ENCODE measurements around the gene PLEKHH2.

Gene PLEKHH2

GRCh38 chr2:43762286-43762685 lies 125.2 kb downstream of the PLEKHH2 start:
- no peak for DNase-seq (ENCODE audit: low read depth in 2 of 2)

GRCh38 chr2:43763091-43763490 lies 126.0 kb downstream of the PLEKHH2 start:
- DNase-seq (ENCODE audit: low read depth in 2 of 2) = no peak

GRCh38 chr2:43764086-43764705 lies 127.1 kb downstream of the PLEKHH2 start:
- DNase-seq (ENCODE audit: low read depth in 2 of 2) = peak; percentile 10 to 16

- no peak for DNase-seq (ENCODE audit: low read depth in 2 of 2)
These were observed 128.9 kb downstream of the PLEKHH2 start for GRCh38 chr2:43766006-43766405.

- peak; percentile 70 to 73 for DNase-seq (ENCODE audit: low read depth in 2 of 2)
These were observed 137.0 kb downstream of the PLEKHH2 start, which contains the start of gene DYNC2LI1 for GRCh38 chr2:43773876-43774613. Gene DYNC2LI1, plus strand, starts transcription at chr2:43774039. Its CDS starts 100 bp downstream, at chr2:43774139.

- no peak for DNase-seq (ENCODE audit: low read depth in 2 of 2)
These were observed 137.6 kb downstream of the PLEKHH2 start for GRCh38 chr2:43774617-43775016.

- no peak for DNase-seq (ENCODE audit: low read depth in 2 of 2)
These were observed 139.3 kb downstream of the PLEKHH2 start for GRCh38 chr2:43776324-43776723.

GRCh38 chr2:43777306-43777926 lies 140.4 kb downstream of the PLEKHH2 start:
- DNase-seq (ENCODE audit: low read depth in 2 of 2) = no peak

- no peak for DNase-seq (ENCODE audit: low read depth in 2 of 2)
These were observed 141.2 kb downstream of the PLEKHH2 start for GRCh38 chr2:43778233-43778632.

GRCh38 chr2:43787895-43788294 lies 150.8 kb downstream of the PLEKHH2 start:
- no peak for DNase-seq (ENCODE audit: low read depth in 2 of 2)

GRCh38 chr2:43788646-43789045 lies 151.6 kb downstream of the PLEKHH2 start:
- DNase-seq (ENCODE audit: low read depth in 2 of 2) = no peak

- DNase-seq (ENCODE audit: low read depth in 2 of 2) = no peak
These were observed 153.1 kb downstream of the PLEKHH2 start for GRCh38 chr2:43790147-43790546.

GRCh38 chr2:43791035-43791765 lies 154.1 kb downstream of the PLEKHH2 start:
- no peak for DNase-seq (ENCODE audit: low read depth in 2 of 2)

- DNase-seq (ENCODE audit: low read depth in 2 of 2) = no peak
These were observed 155.6 kb downstream of the PLEKHH2 start for GRCh38 chr2:43792653-43793052.

- DNase-seq (ENCODE audit: low read depth in 2 of 2) = no peak
These were observed 157.9 kb downstream of the PLEKHH2 start for GRCh38 chr2:43794956-43795355.

GRCh38 chr2:43796206-43796605 lies 159.1 kb downstream of the PLEKHH2 start:
- no peak for DNase-seq (ENCODE audit: low read depth in 2 of 2)

GRCh38 chr2:43798300-43798699 lies 161.2 kb downstream of the PLEKHH2 start:
- no peak for DNase-seq (ENCODE audit: low read depth in 2 of 2)

GRCh38 chr2:43800894-43801293 lies 163.8 kb downstream of the PLEKHH2 start:
- DNase-seq (ENCODE audit: low read depth in 2 of 2) = no peak

GRCh38 chr2:43802135-43802534 lies 165.1 kb downstream of the PLEKHH2 start:
- DNase-seq (ENCODE audit: low read depth in 2 of 2) = no peak

GRCh38 chr2:43803113-43803512 lies 166.1 kb downstream of the PLEKHH2 start:
- DNase-seq (ENCODE audit: low read depth in 2 of 2) = no peak

- no peak for DNase-seq (ENCODE audit: low read depth in 2 of 2)
These were observed 169.6 kb downstream of the PLEKHH2 start for GRCh38 chr2:43806719-43807031.

GRCh38 chr2:43810452-43810851 lies 173.4 kb downstream of the PLEKHH2 start:
- DNase-seq (ENCODE audit: low read depth in 2 of 2) = no peak

Data from fibroblast of skin of left quadriceps (primary cell).